IMR-90 (cell line): Measurements from ENCODE around the gene RFPL3. TPM values are rescaled to one million over a fixed set of nuclear protein-coding genes. Genes with fewer than 3 reads are reported as not detected.

Experiments used
- ATAC-seq: fragments of 200-7000 bp; cut with Tn5 transposase; 2 replicates; pipeline ENCODE4 v1.9.1; 2020; ENCODE audit warnings: low read depth, mild to moderate bottlenecking, moderate library complexity
- BruUV-seq: library from RNA; stranded (reverse); fragments of 400-500 nt; replicated peaks from 2 replicates; lab custom pipeline; 2021; lab: Mats Ljungman, UMichigan
- CTCF ChIA-PET: fragments of 300-600 bp; formaldehyde crosslinking; extraction: SDS; loops from one replicate; lab custom pipeline; 2021; ENCODE audit warnings: antibody characterized with exemption; lab: Yijun Ruan, JAX
- POLR2A ChIA-PET: fragments of 300-600 bp; sonication (Branson Sonifier 250); formaldehyde crosslinking; loops from one replicate; lab custom pipeline; 2022; ENCODE audit warnings: antibody characterized with exemption; ENCODE audit not compliant: unreplicated experiment; lab: Charles Lee
- DNase-seq: peaks from one replicate; pipeline ENCODE4 v3.0.0; 2013
- H2AFZ ChIP-seq: replicated peaks from 2 replicates; pipeline ENCODE3; 2013; ENCODE audit warnings: low read length, mild to moderate bottlenecking; ENCODE audit not compliant: poor library complexity
- H2AK5ac ChIP-seq: 2 replicates; pipeline ENCODE4 v1.6.1; 2013; ENCODE audit warnings: low read depth, low read length, inconsistent platforms
- H2AK9ac ChIP-seq: replicated peaks from 2 replicates; pipeline ENCODE3; 2013; ENCODE audit warnings: mild to moderate bottlenecking, low read depth, low read length, moderate library complexity; ENCODE audit not compliant: poor library complexity
- H2BK120ac ChIP-seq: 2 replicates; pipeline ENCODE4 v1.6.1; 2013; ENCODE audit warnings: low read depth, low read length, inconsistent platforms
- H2BK15ac ChIP-seq: 3 replicates; pipeline ENCODE4 v1.6.1; 2013; ENCODE audit warnings: low read depth, low read length, inconsistent platforms
- H2BK20ac ChIP-seq: 2 replicates; pipeline ENCODE4 v1.6.1; 2013; ENCODE audit warnings: low read depth, mild to moderate bottlenecking, inconsistent platforms, low read length, moderate library complexity
- H2BK5ac ChIP-seq: 2 replicates; pipeline ENCODE4 v1.6.1; 2013; ENCODE audit warnings: mild to moderate bottlenecking, low read depth, low read length, inconsistent platforms; ENCODE audit not compliant: poor library complexity, severe bottlenecking
- H3K14ac ChIP-seq: replicated peaks from 2 replicates; pipeline ENCODE4 v1.6.1; 2013; ENCODE audit warnings: low read depth, low read length, inconsistent platforms
- H3K18ac ChIP-seq: 2 replicates; pipeline ENCODE4 v1.6.1; 2013; ENCODE audit warnings: low read depth, low read length, control low read depth
- H3K23ac ChIP-seq: 2 replicates; pipeline ENCODE4 v1.6.1; 2013; ENCODE audit warnings: low read depth, low read length, inconsistent platforms
- H3K27ac ChIP-seq: 2 replicates; pipeline ENCODE4 v1.5.1; 2013; ENCODE audit warnings: mild to moderate bottlenecking, control low read depth, low read length; ENCODE audit not compliant: insufficient read depth
- H3K27me3 ChIP-seq: 2 replicates; pipeline ENCODE4 v1.6.1; 2013; ENCODE audit warnings: low read length; ENCODE audit not compliant: control insufficient read depth, insufficient read depth
- H3K36me3 ChIP-seq: 2 replicates; pipeline ENCODE4 v1.6.1; 2013; ENCODE audit warnings: low read length, mixed read lengths; ENCODE audit not compliant: control insufficient read depth, insufficient read depth
- H3K4ac ChIP-seq: 2 replicates; pipeline ENCODE4 v1.6.1; 2013; ENCODE audit warnings: low read depth, low read length, inconsistent platforms
- H3K4me1 ChIP-seq: 2 replicates; pipeline ENCODE4 v1.6.1; 2013; ENCODE audit warnings: low read length, mixed read lengths; ENCODE audit not compliant: control insufficient read depth, insufficient read depth
- H3K4me2 ChIP-seq: 2 replicates; pipeline ENCODE4 v1.6.1; 2013; ENCODE audit warnings: low read depth, mild to moderate bottlenecking, control low read depth, low read length, moderate library complexity
- H3K4me3 ChIP-seq: 2 replicates; pipeline ENCODE4 v1.5.1; 2013; ENCODE audit warnings: low read depth, mild to moderate bottlenecking, control low read depth, low read length, moderate library complexity; ENCODE audit not compliant: insufficient read depth
- H3K56ac ChIP-seq: 2 replicates; pipeline ENCODE4 v1.6.1; 2013; ENCODE audit warnings: low read length, inconsistent platforms; ENCODE audit not compliant: insufficient read depth; ENCODE audit errors: extremely low read depth
- H3K79me1 ChIP-seq, 2 experiments: 2 replicates each; pipeline ENCODE4 v1.6.1; 2013; ENCODE audit warnings: low read length in 2 of 2, inconsistent platforms in 1 of 2, low read depth in 1 of 2
- H3K9ac ChIP-seq: 2 replicates; pipeline ENCODE4 v1.6.1; 2013; ENCODE audit warnings: low read depth, low read length, control low read depth
- H3K9me1 ChIP-seq: 2 replicates; pipeline ENCODE4 v1.6.1; 2013; ENCODE audit warnings: low read length, inconsistent platforms; ENCODE audit not compliant: insufficient read depth
- H3K9me3 ChIP-seq: 2 replicates; pipeline ENCODE4 v1.6.1; 2013; ENCODE audit warnings: low read length; ENCODE audit not compliant: control insufficient read depth, insufficient read depth
- H4K20me1 ChIP-seq: 2 replicates; pipeline ENCODE4 v1.6.1; 2013; ENCODE audit warnings: low read length, inconsistent platforms; ENCODE audit not compliant: insufficient read depth
- H4K5ac ChIP-seq: 2 replicates; pipeline ENCODE4 v1.6.1; 2013; ENCODE audit warnings: mild to moderate bottlenecking, low read depth, low read length, control low read depth
- H4K8ac ChIP-seq, 2 experiments: 2 replicates each; pipeline ENCODE4 v1.6.1; 2013; ENCODE audit warnings: low read depth in 2 of 2, low read length in 2 of 2, control low read depth in 1 of 2, inconsistent platforms in 1 of 2
- H4K91ac ChIP-seq: 2 replicates; pipeline ENCODE4 v1.6.1; 2013; ENCODE audit warnings: low read depth, low read length, inconsistent platforms; ENCODE audit not compliant: insufficient read depth
- BHLHE40 ChIP-seq: fragments of 150-350 bp; IDR thresholded peaks from 2 replicates; pipeline ENCODE4 v1.6.1; 2016; ENCODE audit warnings: mild to moderate bottlenecking, low read depth, low read length
- MAZ ChIP-seq: IDR thresholded peaks from 2 replicates; pipeline ENCODE4 v1.6.1; 2012; ENCODE audit warnings: low read depth, mild to moderate bottlenecking, low read length, improper control_type of control experiment, moderate library complexity, borderline replicate concordance
- MXI1 ChIP-seq: IDR thresholded peaks from 2 replicates; pipeline ENCODE4 v1.6.1; 2012; ENCODE audit warnings: low read depth, mild to moderate bottlenecking, low read length, moderate library complexity, borderline replicate concordance
- POLR2A ChIP-seq: IDR thresholded peaks from 2 replicates; pipeline ENCODE4 v1.6.1; 2012; ENCODE audit warnings: mild to moderate bottlenecking, low read depth, low read length
- RAD21 ChIP-seq: IDR thresholded peaks from 2 replicates; pipeline ENCODE4 v1.6.1; 2012; ENCODE audit warnings: low read length, improper control_type of control experiment
- RCOR1 ChIP-seq: IDR thresholded peaks from 2 replicates; pipeline ENCODE4 v1.6.1; 2012; ENCODE audit warnings: mild to moderate bottlenecking, low read length, improper control_type of control experiment; ENCODE audit not compliant: insufficient replicate concordance
- SMC3 ChIP-seq: fragments of 150-350 bp; IDR thresholded peaks from 2 replicates; pipeline ENCODE4 v1.6.1; 2016; ENCODE audit warnings: low read depth, mild to moderate bottlenecking, antibody characterized with exemption, low read length, moderate library complexity
- WGBS, 2 experiments: methylation state at CpG; one replicate each; pipeline versions ENCODE4 v1.1.5 to v1.1.7; 2013; ENCODE audit warnings: missing lambda C conversion rate in 2 of 2; ENCODE audit not compliant: insufficient read length in 1 of 2; ENCODE audit errors: extremely low coverage in 2 of 2; 5-methylcytosine and 5-hydroxymethylcytosine counted together
- dilution Hi-C: fragments of 300-500 bp; cut with HindIII; formaldehyde crosslinking; loops from one replicate; pipeline ENCODE4 v1.14.3; 2018; ENCODE audit warnings: low sequenced_read_pairs; ENCODE audit not compliant: unreplicated experiment
- in situ Hi-C: fragments of 300-500 bp; cut with MboI; formaldehyde crosslinking; loops from 3 replicates; pipeline ENCODE4 v1.14.3; 2019; ENCODE audit warnings: low sequenced_read_pairs, inconsistent platforms, mixed read lengths
- intact Hi-C: fragments of 100-400 bp; cut with micrococcal nuclease; formaldehyde crosslinking; loops from 2 replicates; pipeline ENCODE4 v1.10.0; 2022
- polyA plus RNA-seq, 3 experiments: library from polyadenylated mRNA; depleted of rRNA; stranded (reverse); fragments of >200 nt; gene quantifications; 2 replicates each; pipeline ENCODE4 v1.2.3, GENCODE V29; 2012; ENCODE audit warnings: low replicate concordance in 1 of 3
- total RNA-seq: library from RNA; depleted of rRNA; stranded (reverse); fragments of >200 nt; gene quantifications from 2 replicates; pipeline ENCODE4 v1.2.3, GENCODE V29; 2012
- TF ChIP-seq, protein P1 (sequence below): fragments of 150-350 bp; IDR thresholded peaks from 2 replicates; pipeline ENCODE4 v1.6.1; 2016; ENCODE audit warnings: low read depth, mild to moderate bottlenecking, low read length, moderate library complexity, borderline replicate concordance

Gene RFPL3
- total and polyA plus RNA-seq, 2 of the 4 experiments (the other 2 are of a cell fraction) = not detected

GRCh38 chr22:32308934-32309333, 48.7 kb upstream of the RFPL3 start:
- H3K27ac ChIP-seq = no peak overlapping the region
- no peak overlapping the region for H2AK9ac ChIP-seq
- ATAC-seq = no peak
- H2BK5ac ChIP-seq = no peak overlapping the region
- TF ChIP-seq MAZ (no peak), POLR2A (no peak), RCOR1 (no peak), MXI1 (no peak), SMC3 (no peak), RAD21 (no peak), BHLHE40 (no peak)
- TF ChIP-seq, protein P1, sequence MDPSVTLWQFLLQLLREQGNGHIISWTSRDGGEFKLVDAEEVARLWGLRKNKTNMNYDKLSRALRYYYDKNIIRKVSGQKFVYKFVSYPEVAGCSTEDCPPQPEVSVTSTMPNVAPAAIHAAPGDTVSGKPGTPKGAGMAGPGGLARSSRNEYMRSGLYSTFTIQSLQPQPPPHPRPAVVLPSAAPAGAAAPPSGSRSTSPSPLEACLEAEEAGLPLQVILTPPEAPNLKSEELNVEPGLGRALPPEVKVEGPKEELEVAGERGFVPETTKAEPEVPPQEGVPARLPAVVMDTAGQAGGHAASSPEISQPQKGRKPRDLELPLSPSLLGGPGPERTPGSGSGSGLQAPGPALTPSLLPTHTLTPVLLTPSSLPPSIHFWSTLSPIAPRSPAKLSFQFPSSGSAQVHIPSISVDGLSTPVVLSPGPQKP = no peak
- no peak overlapping the region for H3K4me3 ChIP-seq
- intact Hi-C loops (no loop called here), in situ Hi-C loops (no loop called here), dilution Hi-C loops (no loop called here)
- no peak overlapping the region for H3K14ac ChIP-seq
- H3K79me1 ChIP-seq = no peaks in the 10 kb centered on the region
- no peaks in the 10 kb centered on the region for H3K9me3 ChIP-seq
- H3K4me1 ChIP-seq = no peaks in the 10 kb centered on the region
- H2AK5ac ChIP-seq = no peak overlapping the region
- no peak overlapping the region for H3K56ac ChIP-seq
- DNase-seq = no peak
- no peak overlapping the region for H4K91ac ChIP-seq
- H2BK15ac ChIP-seq = no peak overlapping the region
- H3K27me3 ChIP-seq = no peaks in the 10 kb centered on the region; the same call in 1 of the 2 replicates
- no peaks in the 10 kb centered on the region for H3K9me1 ChIP-seq
- H2BK20ac ChIP-seq = no peak overlapping the region
- H2BK120ac ChIP-seq = no peak overlapping the region
- POLR2A ChIA-PET = no interaction called here
- H3K18ac ChIP-seq = no peak overlapping the region
- H3K36me3 ChIP-seq = no peaks in the 10 kb centered on the region
- BruUV-seq = no TSS peak
- H3K4me2 ChIP-seq = no peak overlapping the region
- H3K9ac ChIP-seq = no peak overlapping the region
- H3K4ac ChIP-seq = no peak overlapping the region
- H4K8ac ChIP-seq = no peak overlapping the region
- H4K20me1 ChIP-seq = no peaks in the 10 kb centered on the region
- H4K5ac ChIP-seq = no peak overlapping the region
- WGBS, 2 experiments = no CpG with 5 or more reads among the region's 6 CpGs
- CTCF ChIA-PET = no interaction called here
- no peak overlapping the region for H2AFZ ChIP-seq
- H3K23ac ChIP-seq = no peak overlapping the region
